ENCODE results near the gene GPR55. TPM values are rescaled to one million over a fixed set of nuclear protein-coding genes. Genes with fewer than 3 reads are reported as not detected.

GPR55 gene
- total and polyA plus RNA-seq, 5 donors from 2014 or later, result 1.6 to 24.4 (median 4.5) TPM

GRCh38 chr2:230871361-230872150 lies 53.5 kb downstream of the GPR55 start:
- no peaks in the 10 kb centered on the region for H3K9me3 Mint-ChIP-seq
- Histone ChIP-seq H3K27ac (ENCODE audit: insufficient read depth, low read length, poor library complexity, severe bottlenecking) (no peak overlapping the region), H3K4me1 (ENCODE audit: control insufficient read depth, insufficient read depth, low read length, poor library complexity, severe bottlenecking) (peaks cover 30% of the 10 kb centered on the region), H3K36me3 (ENCODE audit: control insufficient read depth, insufficient read depth, low read length) (no peaks in the 10 kb centered on the region), H3K4me3 (ENCODE audit: low read depth, low read length) (no peak overlapping the region), H3K27me3 (ENCODE audit: control insufficient read depth, insufficient read depth, low read length) (no peaks in the 10 kb centered on the region), H3K9me3 (ENCODE audit: control insufficient read depth in 2 of 2, low read length in 2 of 2) (no peaks in the 10 kb centered on the region)
- ATAC-seq (ENCODE audit: low read depth in 2 of 2), result no peak
- H3K27ac Mint-ChIP-seq, result no peak overlapping the region
- peaks cover 4 to 57% (median 19%) of the 10 kb centered on the region in 4 donors for H3K4me1 Mint-ChIP-seq
- H3K27me3 Mint-ChIP-seq, result no peaks in the 10 kb centered on the region
- peaks cover 4% of the 10 kb centered on the region for H3K36me3 Mint-ChIP-seq
- no peak overlapping the region for H3K4me3 Mint-ChIP-seq
- DNase-seq, result no peak

GRCh38 chr2:230870544-230871360 lies 54.3 kb downstream of the GPR55 start:
- Mint-ChIP-seq H3K27me3 (no peaks in the 10 kb centered on the region), H3K9me3 (no peaks in the 10 kb centered on the region), H3K36me3 (peaks cover 4% of the 10 kb centered on the region), H3K4me1 (peaks cover 4 to 64% (median 19%) of the 10 kb centered on the region in 4 donors), H3K4me3 (peak overlapping the region in 1 of 4 donors; percentile 4), H3K27ac (peak overlapping the region in 1 of 3 donors; percentile 46)
- Histone ChIP-seq H3K27me3 (ENCODE audit: control insufficient read depth, insufficient read depth, low read length) (no peaks in the 10 kb centered on the region), H3K36me3 (ENCODE audit: control insufficient read depth, insufficient read depth, low read length) (no peaks in the 10 kb centered on the region), H3K9me3 (ENCODE audit: control insufficient read depth in 2 of 2, low read length in 2 of 2) (no peaks in the 10 kb centered on the region), H3K4me1 (ENCODE audit: control insufficient read depth, insufficient read depth, low read length, poor library complexity, severe bottlenecking) (peaks cover 38% of the 10 kb centered on the region), H3K4me3 (ENCODE audit: low read depth, low read length) (no peak overlapping the region), H3K27ac (ENCODE audit: insufficient read depth, low read length, poor library complexity, severe bottlenecking) (no peak overlapping the region)
- DNase-seq (no peak), ATAC-seq (ENCODE audit: low read depth in 2 of 2) (no peak)

GRCh38 chr2:230869914-230870543 lies 55.0 kb downstream of the GPR55 start:
- no peak overlapping the region for H3K4me3 ChIP-seq (ENCODE audit: low read depth, low read length)
- no peaks in the 10 kb centered on the region for H3K9me3 ChIP-seq (ENCODE audit: control insufficient read depth in 2 of 2, low read length in 2 of 2)
- peaks cover 5% of the 10 kb centered on the region for H3K27me3 Mint-ChIP-seq
- H3K27me3 ChIP-seq (ENCODE audit: control insufficient read depth, insufficient read depth, low read length), result no peaks in the 10 kb centered on the region
- no peaks in the 10 kb centered on the region for H3K9me3 Mint-ChIP-seq
- no peak for DNase-seq
- ATAC-seq (ENCODE audit: low read depth in 2 of 2), result no peak
- peaks cover 45% of the 10 kb centered on the region for H3K4me1 ChIP-seq (ENCODE audit: control insufficient read depth, insufficient read depth, low read length, poor library complexity, severe bottlenecking)
- no peaks in the 10 kb centered on the region for H3K36me3 ChIP-seq (ENCODE audit: control insufficient read depth, insufficient read depth, low read length)
- no peak overlapping the region for H3K27ac ChIP-seq (ENCODE audit: insufficient read depth, low read length, poor library complexity, severe bottlenecking)
- H3K4me3 Mint-ChIP-seq, result peak overlapping the region in 1 of 4 donors; percentile 4
- peak overlapping the region in 1 of 3 donors; percentile 46 for H3K27ac Mint-ChIP-seq
- H3K36me3 Mint-ChIP-seq, result no peaks in the 10 kb centered on the region
- H3K4me1 Mint-ChIP-seq, result peaks cover 4 to 70% (median 19%) of the 10 kb centered on the region in 4 donors

- Mint-ChIP-seq H3K9me3 (peaks cover 0 to 2% (median 0%) of the 10 kb centered on the region in 7 donors), H3K27me3 (peaks cover 12% of the 10 kb centered on the region), H3K4me1 (peaks cover 4 to 70% (median 24%) of the 10 kb centered on the region in 4 donors), H3K36me3 (no peaks in the 10 kb centered on the region), H3K27ac (peak overlapping the region; percentile 46 to 56 (median 49)), H3K4me3 (peak overlapping the region in 2 of 4 donors; percentile 35 to 61)
- H3K27ac ChIP-seq (ENCODE audit: insufficient read depth, low read length, poor library complexity, severe bottlenecking), result no peak overlapping the region
- no peak overlapping the region for H3K4me3 ChIP-seq (ENCODE audit: low read depth, low read length)
- DNase-seq (no peak), ATAC-seq (ENCODE audit: low read depth in 2 of 2) (no peak)
- no peaks in the 10 kb centered on the region for H3K27me3 ChIP-seq (ENCODE audit: control insufficient read depth, insufficient read depth, low read length)
- no peaks in the 10 kb centered on the region for H3K9me3 ChIP-seq (ENCODE audit: control insufficient read depth in 2 of 2, low read length in 2 of 2)
- H3K4me1 ChIP-seq (ENCODE audit: control insufficient read depth, insufficient read depth, low read length, poor library complexity, severe bottlenecking), result peaks cover 51% of the 10 kb centered on the region
- no peaks in the 10 kb centered on the region for H3K36me3 ChIP-seq (ENCODE audit: control insufficient read depth, insufficient read depth, low read length)
These were observed 55.8 kb downstream of the GPR55 start for GRCh38 chr2:230868947-230869913.

- no peaks in the 10 kb centered on the region for H3K9me3 ChIP-seq (ENCODE audit: control insufficient read depth in 2 of 2, low read length in 2 of 2)
These were observed 56.7 kb downstream of the GPR55 start for GRCh38 chr2:230868161-230868946.

GRCh38 chr2:230866756-230867523 lies 58.1 kb downstream of the GPR55 start:
- H3K27me3 Mint-ChIP-seq, result peaks cover 22% of the 10 kb centered on the region
- Histone ChIP-seq H3K4me1 (ENCODE audit: control insufficient read depth, insufficient read depth, low read length, poor library complexity, severe bottlenecking) (peaks cover 42% of the 10 kb centered on the region), H3K4me3 (ENCODE audit: low read depth, low read length) (peak overlapping the region; percentile 13), H3K36me3 (ENCODE audit: control insufficient read depth, insufficient read depth, low read length) (no peaks in the 10 kb centered on the region), H3K27ac (ENCODE audit: insufficient read depth, low read length, poor library complexity, severe bottlenecking) (peak overlapping the region; percentile 57), H3K9me3 (ENCODE audit: control insufficient read depth in 2 of 2, low read length in 2 of 2) (no peaks in the 10 kb centered on the region), H3K27me3 (ENCODE audit: control insufficient read depth, insufficient read depth, low read length) (no peaks in the 10 kb centered on the region)
- H3K36me3 Mint-ChIP-seq, result no peaks in the 10 kb centered on the region
- DNase-seq, result peak; percentile 42 to 69 (median 61)
- ATAC-seq (ENCODE audit: low read depth in 2 of 2), result peak; percentile 29 to 33
- peak overlapping the region; percentile 66 to 91 (median 88) for H3K4me3 Mint-ChIP-seq
- peak overlapping the region; percentile 52 to 86 (median 68) for H3K27ac Mint-ChIP-seq
- H3K4me1 Mint-ChIP-seq, result peaks cover 0 to 62% (median 16%) of the 10 kb centered on the region in 4 donors
- peaks cover 0 to 2% (median 0%) of the 10 kb centered on the region in 7 donors for H3K9me3 Mint-ChIP-seq

More at GRCh38 chr2:230868161-230868946, 56.7 kb downstream of the GPR55 start:
- peaks cover 16% of the 10 kb centered on the region for H3K27me3 Mint-ChIP-seq
- peak overlapping the region in 2 of 4 donors; percentile 46 to 61 for H3K4me3 Mint-ChIP-seq
- H3K27me3 ChIP-seq (ENCODE audit: control insufficient read depth, insufficient read depth, low read length), result no peaks in the 10 kb centered on the region
- peaks cover 49% of the 10 kb centered on the region for H3K4me1 ChIP-seq (ENCODE audit: control insufficient read depth, insufficient read depth, low read length, poor library complexity, severe bottlenecking)
- H3K4me3 ChIP-seq (ENCODE audit: low read depth, low read length), result no peak overlapping the region
- H3K4me1 Mint-ChIP-seq, result peaks cover 4 to 68% (median 24%) of the 10 kb centered on the region in 4 donors
- ATAC-seq (ENCODE audit: low read depth in 2 of 2) (no peak), DNase-seq (no peak)
- peak overlapping the region in 1 of 3 donors; percentile 56 for H3K27ac Mint-ChIP-seq
- H3K36me3 ChIP-seq (ENCODE audit: control insufficient read depth, insufficient read depth, low read length), result no peaks in the 10 kb centered on the region
- no peaks in the 10 kb centered on the region for H3K36me3 Mint-ChIP-seq
- H3K27ac ChIP-seq (ENCODE audit: insufficient read depth, low read length, poor library complexity, severe bottlenecking), result no peak overlapping the region
- peaks cover 0 to 2% (median 0%) of the 10 kb centered on the region in 7 donors for H3K9me3 Mint-ChIP-seq

All from CD4-positive, CD25-positive, alpha-beta regulatory T cell (primary cell).